Measurements from ENCODE around the gene MYO3A. TPM values are rescaled to one million over a fixed set of nuclear protein-coding genes. Genes with fewer than 3 reads are reported as not detected.

Gene MYO3A
- total and polyA plus RNA-seq, 8 donors: 0.21 to 3.9 (median 3.2) TPM

DNA sequence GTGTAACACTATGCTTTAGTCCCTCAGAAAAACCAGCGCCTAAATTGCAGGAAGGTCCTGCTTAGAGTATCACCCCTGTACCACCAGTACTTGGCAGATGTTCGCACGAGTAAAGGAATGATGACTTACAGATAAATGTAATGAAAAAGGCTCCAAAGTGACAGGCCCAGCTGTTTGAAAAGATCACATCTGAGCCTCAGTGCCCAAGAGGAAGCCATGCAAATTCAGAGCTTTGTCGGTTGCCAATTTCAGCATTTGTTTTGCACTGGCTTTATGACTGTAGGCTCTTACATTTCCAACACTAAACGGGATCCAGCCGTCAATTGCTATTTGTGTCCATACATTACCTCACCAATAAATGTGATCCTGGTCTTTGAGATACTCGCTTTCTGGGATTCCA lies 222.0 kb downstream of the MYO3A start:
- DNase-seq (no peak), ATAC-seq (no peak)
- Histone ChIP-seq H3K4me3 (no peak overlapping the region), H3K9me3 (no peaks in the 10 kb centered on the region), H3K27me3 (no peaks in the 10 kb centered on the region), H3K4me1 (no peaks in the 10 kb centered on the region), H3K36me3 (no peaks in the 10 kb centered on the region), H3K27ac (no peak overlapping the region)
- TF ChIP-seq, protein P1, sequence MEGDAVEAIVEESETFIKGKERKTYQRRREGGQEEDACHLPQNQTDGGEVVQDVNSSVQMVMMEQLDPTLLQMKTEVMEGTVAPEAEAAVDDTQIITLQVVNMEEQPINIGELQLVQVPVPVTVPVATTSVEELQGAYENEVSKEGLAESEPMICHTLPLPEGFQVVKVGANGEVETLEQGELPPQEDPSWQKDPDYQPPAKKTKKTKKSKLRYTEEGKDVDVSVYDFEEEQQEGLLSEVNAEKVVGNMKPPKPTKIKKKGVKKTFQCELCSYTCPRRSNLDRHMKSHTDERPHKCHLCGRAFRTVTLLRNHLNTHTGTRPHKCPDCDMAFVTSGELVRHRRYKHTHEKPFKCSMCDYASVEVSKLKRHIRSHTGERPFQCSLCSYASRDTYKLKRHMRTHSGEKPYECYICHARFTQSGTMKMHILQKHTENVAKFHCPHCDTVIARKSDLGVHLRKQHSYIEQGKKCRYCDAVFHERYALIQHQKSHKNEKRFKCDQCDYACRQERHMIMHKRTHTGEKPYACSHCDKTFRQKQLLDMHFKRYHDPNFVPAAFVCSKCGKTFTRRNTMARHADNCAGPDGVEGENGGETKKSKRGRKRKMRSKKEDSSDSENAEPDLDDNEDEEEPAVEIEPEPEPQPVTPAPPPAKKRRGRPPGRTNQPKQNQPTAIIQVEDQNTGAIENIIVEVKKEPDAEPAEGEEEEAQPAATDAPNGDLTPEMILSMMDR (IDR thresholded peaks at IDR 0.05): no peak
- intact Hi-C loops (cut with DNase I): no loop called here

DNA sequence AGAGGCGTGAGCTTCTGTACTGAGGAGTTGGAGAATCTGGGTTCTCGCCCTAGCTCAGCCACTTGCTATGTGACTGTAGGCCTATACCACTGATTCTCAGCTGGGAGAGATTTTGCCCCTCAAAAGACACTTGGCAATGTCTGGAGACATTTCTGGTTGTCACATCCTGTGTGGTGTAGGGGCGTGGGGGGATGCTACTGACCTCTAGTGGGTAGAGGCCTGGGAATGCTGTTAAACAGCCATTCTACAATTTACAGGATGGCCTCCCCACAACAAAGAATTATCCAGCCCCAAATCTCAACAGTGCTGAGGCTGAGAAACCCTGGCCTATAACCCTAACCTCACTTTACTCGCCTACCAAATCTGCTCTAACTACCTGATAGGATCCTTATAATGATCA lies 223.7 kb downstream of the MYO3A start:
- TF ChIP-seq, protein P1 (IDR thresholded peaks at IDR 0.05): no peak
- ATAC-seq (no peak), DNase-seq (no peak)
- Histone ChIP-seq H3K4me1 (no peaks in the 10 kb centered on the region), H3K9me3 (no peaks in the 10 kb centered on the region), H3K36me3 (no peaks in the 10 kb centered on the region), H3K27me3 (no peaks in the 10 kb centered on the region), H3K27ac (no peak overlapping the region), H3K4me3 (no peak overlapping the region)
- intact Hi-C loops (cut with DNase I): no loop called here

DNA sequence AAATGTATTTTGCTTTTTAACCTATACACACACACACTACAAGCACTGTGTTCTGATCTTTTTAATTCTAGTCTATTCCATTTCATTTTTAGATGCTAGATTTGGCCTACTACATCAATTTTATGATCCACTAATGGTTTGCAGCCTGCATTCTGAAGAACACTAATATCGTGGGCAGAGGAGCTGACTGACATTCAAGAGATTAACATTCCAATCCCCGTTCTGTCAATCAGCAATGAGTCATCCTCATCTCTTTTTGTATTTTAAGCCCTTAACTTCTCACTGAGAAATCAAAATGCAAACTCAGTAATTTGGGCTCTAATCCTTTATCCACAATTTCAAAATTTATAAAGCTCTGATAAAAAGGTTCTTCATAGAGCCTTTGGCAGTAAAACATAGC lies 235.4 kb downstream of the MYO3A start:
- no peak overlapping the region for H3K27ac ChIP-seq
- no peak for DNase-seq
- no peaks in the 10 kb centered on the region for H3K4me1 ChIP-seq
- no peak for ATAC-seq
- no peaks in the 10 kb centered on the region for H3K9me3 ChIP-seq
- no peaks in the 10 kb centered on the region for H3K36me3 ChIP-seq
- intact Hi-C loops (cut with DNase I): no loop called here
- H3K4me3 ChIP-seq: no peak overlapping the region
- TF ChIP-seq, protein P1 (IDR thresholded peaks at IDR 0.05): no peak
- H3K27me3 ChIP-seq: no peaks in the 10 kb centered on the region

DNA sequence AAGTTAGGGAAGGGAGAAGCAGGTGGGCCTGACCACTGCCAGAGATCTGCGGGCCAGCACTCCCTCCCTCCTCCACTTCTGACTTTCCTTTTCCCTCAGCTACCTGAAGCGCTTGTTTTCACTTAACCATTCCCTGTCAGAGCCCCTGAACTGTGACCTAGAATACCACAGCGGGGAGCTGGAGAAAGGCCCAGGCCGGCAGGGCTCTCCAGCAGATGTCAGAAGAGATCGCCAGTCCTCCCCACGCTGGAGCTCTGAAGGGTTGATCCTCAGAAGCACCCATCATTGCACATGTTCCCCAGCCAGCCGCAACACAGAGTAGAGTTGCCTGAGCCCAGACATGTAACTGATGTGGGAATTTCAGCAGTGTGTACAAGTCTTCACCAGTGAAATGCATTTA lies 238.1 kb downstream of the MYO3A start:
- no peaks in the 10 kb centered on the region for H3K4me1 ChIP-seq
- TF ChIP-seq, protein P1 (IDR thresholded peaks at IDR 0.05): no peak
- H3K4me3 ChIP-seq: no peak overlapping the region
- H3K9me3 ChIP-seq: no peaks in the 10 kb centered on the region
- H3K36me3 ChIP-seq: no peaks in the 10 kb centered on the region
- ATAC-seq (no peak), DNase-seq (no peak)
- no peak overlapping the region for H3K27ac ChIP-seq
- no peaks in the 10 kb centered on the region for H3K27me3 ChIP-seq
- intact Hi-C loops (cut with DNase I): no loop called here

DNA sequence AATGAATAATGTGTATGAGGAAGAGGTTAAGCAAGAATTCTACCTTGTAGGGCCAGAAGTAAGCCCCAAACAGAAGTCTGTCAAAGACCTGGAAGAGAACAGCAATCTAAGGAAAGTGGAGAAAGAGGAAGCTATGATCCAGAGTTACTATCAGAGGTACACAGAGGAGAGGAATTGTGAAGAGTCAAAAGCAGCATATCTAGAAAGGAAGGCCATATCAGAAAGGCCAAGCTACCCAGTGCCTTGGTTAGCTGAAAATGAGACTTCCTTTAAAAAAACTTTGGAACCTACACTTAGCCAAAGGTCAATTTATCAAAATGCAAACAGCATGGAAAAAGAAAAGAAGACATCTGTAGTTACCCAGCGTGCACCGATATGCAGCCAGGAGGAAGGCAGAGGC lies 239.8 kb downstream of the MYO3A start:
- H3K4me1 ChIP-seq: no peaks in the 10 kb centered on the region
- H3K9me3 ChIP-seq: no peaks in the 10 kb centered on the region
- no peaks in the 10 kb centered on the region for H3K36me3 ChIP-seq
- TF ChIP-seq, protein P1 (IDR thresholded peaks at IDR 0.05): no peak
- H3K27me3 ChIP-seq: no peaks in the 10 kb centered on the region
- no peak overlapping the region for H3K4me3 ChIP-seq
- no peak for DNase-seq
- no peak overlapping the region for H3K27ac ChIP-seq
- ATAC-seq: no peak
- intact Hi-C loops (cut with DNase I): no loop called here

Data from left lung (tissue), 10 donors.